HG03439 (cell line): Measurements from ENCODE around the gene VAMP3.
"Not testable (repeated sequence)": the region's sequence is repeated elsewhere in the genome, so short reads cannot be mapped to it uniquely, and the experiment has no call there.

ENCODE experiments used
- ATAC-seq: cut with Tn5 transposase; IDR thresholded peaks from one replicate; pipeline ENCODE4 v1.9.1; 2021; ENCODE audit warnings: mild to moderate bottlenecking, moderate library complexity; ENCODE audit not compliant: unreplicated experiment

Gene VAMP3

GRCh38 chr1:7767176-7767575 lies 3.9 kb upstream of the VAMP3 start:
- no peak for ATAC-seq

GRCh38 chr1:7768583-7768982 lies 2.5 kb upstream of the VAMP3 start:
- ATAC-seq: no peak

DNA sequence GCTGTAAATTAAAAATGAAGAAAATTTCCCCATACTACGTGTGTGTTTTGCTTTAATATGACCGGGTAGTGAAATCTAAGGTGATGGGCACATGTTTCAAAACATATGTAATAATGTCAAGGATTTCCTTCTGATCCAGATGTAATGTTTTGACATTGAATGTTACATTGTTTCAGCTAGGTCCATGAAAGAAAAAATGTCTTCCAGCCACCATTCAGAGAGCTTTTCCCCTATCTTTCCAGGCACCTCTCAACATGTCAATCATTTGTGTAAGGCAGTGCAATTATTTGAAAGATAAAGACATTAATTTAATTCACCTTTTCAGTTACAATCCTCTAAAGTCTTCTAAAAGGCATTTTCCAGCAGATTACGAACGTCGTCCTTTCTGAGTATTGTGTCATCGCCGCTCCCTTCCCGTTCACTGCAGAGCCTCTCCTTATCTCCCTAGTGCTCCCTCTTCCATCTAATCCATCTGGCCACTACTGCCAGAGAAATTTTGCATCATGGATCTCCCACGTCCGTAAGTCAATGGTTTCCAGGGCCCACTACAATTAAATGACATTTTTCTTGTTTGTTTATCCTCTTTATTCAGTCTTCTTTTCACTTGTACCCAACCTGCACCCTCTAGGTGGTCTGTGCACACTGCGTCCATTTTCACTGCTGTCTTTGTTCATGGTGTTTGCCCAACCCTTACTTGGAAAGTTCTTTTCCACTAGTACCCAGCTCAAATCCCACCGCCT lies 1.3 kb upstream of the VAMP3 start:
- ATAC-seq: no peak

- no peak for ATAC-seq
Measured at GRCh38 chr1:7770669-7770996, 463 bp upstream of the VAMP3 start.

- no peak for ATAC-seq
Measured at GRCh38 chr1:7771823-7772299, 765 bp downstream of the VAMP3 start.

DNA sequence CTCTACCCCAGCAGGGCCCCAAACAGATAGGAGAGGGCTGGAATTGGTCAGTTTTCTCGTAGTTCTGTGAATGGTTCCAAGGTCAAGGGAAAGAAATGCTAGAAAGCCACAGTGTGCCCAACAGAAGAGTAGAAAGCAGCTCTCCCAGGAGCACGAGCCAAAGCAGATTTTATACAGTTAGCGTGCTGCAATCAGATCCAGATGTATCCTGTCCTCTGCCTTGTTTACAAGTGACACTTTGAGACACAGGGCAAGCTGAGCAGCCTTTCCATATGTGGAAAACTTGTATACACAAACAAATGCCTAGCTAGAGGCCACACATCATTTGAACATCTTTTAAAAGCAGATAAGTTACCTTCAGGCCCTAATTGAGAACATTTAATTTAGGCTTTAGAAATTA lies 6.5 kb downstream of the VAMP3 start:
- no peak for ATAC-seq

DNA sequence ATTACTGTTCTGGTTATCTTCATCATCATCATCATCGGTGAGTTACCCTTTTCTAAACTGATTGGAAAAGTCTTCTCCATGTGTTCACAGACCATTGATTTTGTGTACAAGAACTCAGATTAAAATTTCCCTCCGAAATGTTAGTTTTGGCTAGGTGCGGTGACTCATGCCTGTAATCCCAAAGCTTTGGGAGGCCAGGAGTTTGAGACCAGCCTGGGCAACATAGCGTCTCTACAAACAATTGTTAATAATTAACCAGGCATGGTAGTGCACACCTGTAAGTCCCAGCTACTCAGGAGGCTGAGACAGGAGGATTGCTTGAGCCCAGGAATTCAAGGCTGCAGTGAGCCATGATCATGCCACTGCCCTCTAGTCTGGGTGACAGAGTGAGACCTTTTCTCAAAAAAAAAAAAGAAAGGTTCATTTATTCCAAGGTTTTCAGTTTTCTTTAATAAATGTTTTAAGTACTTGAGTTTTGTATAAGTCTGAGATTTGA lies 7.1 kb downstream of the VAMP3 start:
- ATAC-seq: no peak

DNA sequence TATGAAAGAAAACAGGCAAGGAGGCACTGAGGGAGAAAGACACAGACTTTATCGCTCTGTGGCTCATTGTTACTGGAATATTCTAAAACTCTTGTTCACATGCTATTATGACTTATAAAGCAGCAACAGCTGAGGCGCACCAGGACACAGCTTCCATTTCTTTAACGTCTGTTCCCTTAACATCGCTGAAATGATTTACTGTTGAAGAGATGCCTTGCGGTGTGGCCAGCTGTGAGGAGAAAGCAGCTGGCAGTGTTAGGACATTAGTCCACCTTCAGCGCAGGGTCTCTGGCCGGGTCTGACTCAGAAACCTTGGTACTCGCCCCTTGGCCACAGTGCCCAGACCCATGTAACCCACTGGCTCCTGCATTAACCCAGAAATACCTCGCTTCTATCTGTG lies 9.9 kb downstream of the VAMP3 start:
- ATAC-seq: no peak

DNA sequence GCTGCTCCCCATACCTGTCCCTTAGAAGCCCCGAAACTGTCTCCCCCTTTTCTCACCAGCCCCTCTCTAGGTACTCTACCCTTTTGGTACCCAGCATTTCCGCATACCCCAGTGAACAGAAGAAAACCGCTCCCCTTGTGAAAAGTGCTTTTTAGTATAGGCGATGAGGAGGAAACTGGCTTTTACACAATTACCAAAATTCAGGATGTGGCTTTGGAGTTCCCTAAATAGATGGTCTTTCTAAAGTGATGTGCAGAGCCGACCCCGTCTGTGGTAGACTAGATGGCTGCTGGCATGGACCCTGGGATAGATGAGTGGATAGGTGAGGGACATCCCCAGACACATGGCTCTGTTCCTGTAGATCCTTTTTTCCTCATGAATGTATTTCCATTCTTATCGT lies 10.4 kb downstream of the VAMP3 start:
- ATAC-seq: no peak

GRCh38 chr1:7781923-7782495 lies 10.9 kb downstream of the VAMP3 start:
- ATAC-seq: no peak

- ATAC-seq: no peak
Measured at GRCh38 chr1:7783178-7783711, 12.1 kb downstream of the VAMP3 start.

GRCh38 chr1:7783826-7784491 lies 12.9 kb downstream of the VAMP3 start, which contains the start of gene PER3:
Gene PER3 (plus strand): TSS chr1:7784291. CDS start chr1:7784878, 587 bp downstream.
- ATAC-seq: peak; percentile 89

GRCh38 chr1:7784492-7785071 lies 13.5 kb downstream of the VAMP3 start:
- ATAC-seq: no peak

DNA sequence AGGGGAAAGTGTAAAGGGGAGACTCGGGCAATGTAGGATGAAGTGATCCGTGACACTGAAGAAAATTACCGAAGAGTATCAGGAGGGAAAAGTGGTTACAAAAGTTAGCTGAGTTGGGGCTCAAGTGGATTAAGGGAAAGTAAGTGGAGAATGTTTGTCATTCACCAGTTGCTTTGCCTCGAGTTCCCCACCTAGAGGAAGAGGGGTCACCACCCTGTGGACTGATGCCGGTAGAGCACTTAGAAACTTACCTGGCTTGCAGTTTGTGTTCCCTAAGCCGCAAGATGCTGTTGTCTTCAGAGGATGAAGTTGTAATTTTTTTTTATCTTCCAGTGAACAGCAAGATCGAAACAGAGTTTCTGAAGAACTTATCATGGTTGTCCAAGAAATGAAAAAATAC lies 14.0 kb downstream of the VAMP3 start:
- ATAC-seq: no peak

- ATAC-seq: no peak
Measured at GRCh38 chr1:7786795-7787194, 15.7 kb downstream of the VAMP3 start.

DNA sequence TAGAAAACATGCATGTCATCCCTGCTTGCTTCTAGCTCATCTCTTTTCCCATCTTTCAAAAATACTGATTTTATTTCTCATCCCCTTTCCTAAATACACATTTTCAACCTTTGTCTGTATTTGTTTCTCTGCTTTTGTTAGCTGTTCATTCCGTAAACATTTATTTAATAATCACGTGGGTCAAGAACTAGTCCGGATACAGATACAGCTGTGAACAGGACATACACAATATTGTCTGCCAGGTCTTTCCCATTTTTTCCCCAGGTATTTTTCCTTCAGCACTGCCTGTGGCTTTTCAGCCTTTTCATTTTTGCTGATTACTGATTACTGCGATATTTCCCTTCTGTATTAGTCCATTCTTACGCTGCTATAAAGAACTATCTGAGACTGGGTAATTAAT lies 18.7 kb downstream of the VAMP3 start:
- ATAC-seq: no peak

- ATAC-seq: not testable (repeated sequence)
Measured at GRCh38 chr1:7791027-7791426, 19.9 kb downstream of the VAMP3 start.

DNA sequence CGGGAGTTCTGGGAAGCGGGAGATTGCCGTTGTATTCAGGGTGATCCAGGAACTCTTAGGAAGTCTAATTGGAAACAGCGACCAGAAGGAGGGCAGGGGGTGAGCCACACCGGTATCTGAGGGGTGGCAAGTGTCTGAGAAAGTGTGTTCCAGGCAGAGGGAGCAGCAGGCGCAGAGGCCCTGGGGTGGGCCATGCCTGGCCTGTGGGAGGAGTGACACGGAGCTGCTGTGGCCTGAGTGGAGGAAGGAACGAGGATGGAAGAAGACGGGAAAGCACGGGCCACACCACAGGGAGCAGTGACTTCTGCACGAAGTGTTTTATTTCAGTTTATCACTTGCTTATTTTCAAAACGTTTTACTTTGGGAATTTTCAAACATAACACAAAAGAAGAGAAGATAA lies 24.3 kb downstream of the VAMP3 start:
- ATAC-seq: no peak

DNA sequence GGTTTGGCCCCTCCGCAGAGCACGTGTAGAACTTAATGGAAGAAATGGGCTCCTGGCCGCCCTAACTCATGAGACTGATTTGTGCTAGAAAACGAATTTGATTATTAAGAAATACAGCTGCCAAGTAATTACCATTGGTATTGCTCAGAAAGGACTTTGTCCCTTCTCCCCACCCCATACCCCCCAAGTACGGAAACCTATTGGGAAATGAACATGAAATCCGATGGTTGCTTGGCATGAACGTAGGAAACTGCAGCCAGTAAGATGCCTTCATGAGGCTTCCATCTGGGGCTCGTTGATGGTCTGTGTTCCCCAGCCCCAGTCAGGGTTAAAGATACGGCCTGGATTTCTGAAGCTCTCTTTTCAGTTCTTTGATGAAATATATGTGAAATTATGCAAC lies 34.4 kb downstream of the VAMP3 start:
- no peak for ATAC-seq

- ATAC-seq: no peak
Measured at GRCh38 chr1:7808253-7808844, 37.3 kb downstream of the VAMP3 start.

DNA sequence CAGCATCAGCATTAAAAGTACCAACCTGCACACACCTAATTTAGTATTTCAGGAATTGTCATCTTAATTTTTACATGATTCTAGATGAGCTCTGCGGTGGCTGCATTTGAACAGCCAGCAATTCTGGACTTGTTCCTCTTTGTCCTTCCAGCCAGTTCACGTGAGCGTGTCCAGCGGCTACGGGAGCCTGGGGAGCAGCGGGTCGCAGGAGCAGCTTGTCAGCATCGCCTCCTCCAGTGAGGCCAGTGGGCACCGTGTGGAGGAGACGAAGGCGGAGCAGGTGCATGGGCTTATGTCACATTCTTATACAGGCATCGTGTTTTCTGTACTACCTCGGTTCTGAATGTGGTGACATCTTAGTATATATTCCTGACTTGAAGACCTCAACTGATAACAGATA lies 38.6 kb downstream of the VAMP3 start:
- no peak for ATAC-seq
